MM.1S (cell line): ENCODE results near the gene FBXW4.

Source experiments
- EZH2 ChIP-seq: fragments of 300-600 bp; sonication (generic); optimal IDR thresholded peaks from 2 replicates; pipeline ENCODE3; 2017; ENCODE audit warnings: low read depth, mild to moderate bottlenecking, antibody characterized with exemption, low read length, mixed read lengths
- EZH2phosphoT487 ChIP-seq: fragments of 300-600 bp; sonication (generic); IDR thresholded peaks from 2 replicates; pipeline ENCODE4 v1.6.1; 2018; ENCODE audit warnings: antibody characterized with exemption, low read length
- TF ChIP-seq, protein P1 (sequence below): fragments of 300-600 bp; sonication (generic); IDR thresholded peaks from 2 replicates; pipeline ENCODE4 v1.5.1; 2016; ENCODE audit warnings: antibody characterized with exemption, low read length, mixed read lengths

DNA sequence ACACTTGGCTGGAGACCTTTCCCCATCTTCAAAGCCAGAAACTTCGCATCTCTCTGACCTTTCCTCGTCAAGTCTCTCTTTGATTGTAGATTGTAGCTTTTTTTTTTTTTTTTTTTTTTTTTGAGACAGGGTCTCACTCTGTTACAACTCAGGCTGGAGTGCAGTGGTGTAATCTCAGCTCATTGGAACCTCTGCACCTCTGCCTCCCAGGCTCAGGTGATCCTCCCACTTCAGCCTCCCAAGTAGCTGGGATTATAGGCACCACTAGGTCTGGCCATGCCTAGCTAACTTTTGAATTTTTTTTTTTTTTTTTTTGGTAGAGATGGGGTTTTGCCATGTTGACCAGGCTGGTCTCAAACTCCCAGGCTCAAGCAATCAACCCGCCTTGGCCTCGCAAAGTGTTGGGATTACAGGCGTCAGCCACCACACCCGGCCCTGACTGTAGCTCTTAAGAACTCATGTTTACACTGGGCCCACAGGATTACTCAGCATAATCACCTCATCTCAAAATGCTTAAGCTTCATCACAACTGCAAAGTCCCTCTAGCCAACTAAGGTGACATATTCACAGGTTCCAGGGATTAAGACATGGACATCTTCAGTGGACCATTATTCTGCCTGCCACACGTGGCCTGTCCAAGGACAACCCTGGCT is 118.6 kb downstream of the FBXW4 start:
- TF ChIP-seq, protein P1, sequence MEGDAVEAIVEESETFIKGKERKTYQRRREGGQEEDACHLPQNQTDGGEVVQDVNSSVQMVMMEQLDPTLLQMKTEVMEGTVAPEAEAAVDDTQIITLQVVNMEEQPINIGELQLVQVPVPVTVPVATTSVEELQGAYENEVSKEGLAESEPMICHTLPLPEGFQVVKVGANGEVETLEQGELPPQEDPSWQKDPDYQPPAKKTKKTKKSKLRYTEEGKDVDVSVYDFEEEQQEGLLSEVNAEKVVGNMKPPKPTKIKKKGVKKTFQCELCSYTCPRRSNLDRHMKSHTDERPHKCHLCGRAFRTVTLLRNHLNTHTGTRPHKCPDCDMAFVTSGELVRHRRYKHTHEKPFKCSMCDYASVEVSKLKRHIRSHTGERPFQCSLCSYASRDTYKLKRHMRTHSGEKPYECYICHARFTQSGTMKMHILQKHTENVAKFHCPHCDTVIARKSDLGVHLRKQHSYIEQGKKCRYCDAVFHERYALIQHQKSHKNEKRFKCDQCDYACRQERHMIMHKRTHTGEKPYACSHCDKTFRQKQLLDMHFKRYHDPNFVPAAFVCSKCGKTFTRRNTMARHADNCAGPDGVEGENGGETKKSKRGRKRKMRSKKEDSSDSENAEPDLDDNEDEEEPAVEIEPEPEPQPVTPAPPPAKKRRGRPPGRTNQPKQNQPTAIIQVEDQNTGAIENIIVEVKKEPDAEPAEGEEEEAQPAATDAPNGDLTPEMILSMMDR = no peak
- TF ChIP-seq EZH2phosphoT487 (no peak), EZH2 (no peak)
